ENCODE results near the gene FOXN4. TPM values are rescaled to one million over a fixed set of nuclear protein-coding genes. Genes with fewer than 3 reads are reported as not detected.

Gene FOXN4
- total and polyA plus RNA-seq, 12 donors, result 0.22 to 0.24 TPM; not detected in 10

DNA sequence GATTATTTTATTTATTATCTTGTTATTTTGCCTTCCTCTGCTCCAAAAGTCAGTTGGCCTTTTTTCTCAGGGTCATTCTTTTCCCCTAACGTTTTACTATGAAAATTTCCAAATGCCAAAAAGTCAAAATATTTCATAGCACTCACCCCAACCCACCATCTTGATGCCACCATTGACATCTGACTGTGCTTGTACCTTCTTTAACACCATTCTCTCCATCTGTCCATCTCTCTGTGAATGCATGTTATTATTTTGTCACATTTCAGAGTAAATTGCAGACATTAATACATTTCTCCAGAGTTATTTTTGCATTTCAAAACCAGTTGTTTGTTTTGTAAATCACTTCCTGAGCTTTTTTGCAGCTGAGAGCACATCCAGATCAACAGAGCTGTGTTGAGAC lies 38.6 kb downstream of the FOXN4 start:
- no peak overlapping the region for H3K4me3 ChIP-seq
- H3K4me1 ChIP-seq (replicated peaks in 1 of 2), result no peaks in the 10 kb centered on the region
- H3K27me3 ChIP-seq, result no peaks in the 10 kb centered on the region
- H3K36me3 ChIP-seq (replicated peaks in 1 of 2), result peaks cover 0 to 19% of the 10 kb centered on the region in 2 donors
- intact Hi-C loops (cut with DNase I), result no loop called here
- H3K27ac ChIP-seq, result no peak overlapping the region
- DNase-seq, result no peak
- 0 to 10% (median 0%) methylated on average over 1 of the region's 1 CpG for WGBS, 4 donors
- TF ChIP-seq POLR2A (IDR thresholded peaks at IDR 0.05), result no peak
- TF ChIP-seq, protein P1, sequence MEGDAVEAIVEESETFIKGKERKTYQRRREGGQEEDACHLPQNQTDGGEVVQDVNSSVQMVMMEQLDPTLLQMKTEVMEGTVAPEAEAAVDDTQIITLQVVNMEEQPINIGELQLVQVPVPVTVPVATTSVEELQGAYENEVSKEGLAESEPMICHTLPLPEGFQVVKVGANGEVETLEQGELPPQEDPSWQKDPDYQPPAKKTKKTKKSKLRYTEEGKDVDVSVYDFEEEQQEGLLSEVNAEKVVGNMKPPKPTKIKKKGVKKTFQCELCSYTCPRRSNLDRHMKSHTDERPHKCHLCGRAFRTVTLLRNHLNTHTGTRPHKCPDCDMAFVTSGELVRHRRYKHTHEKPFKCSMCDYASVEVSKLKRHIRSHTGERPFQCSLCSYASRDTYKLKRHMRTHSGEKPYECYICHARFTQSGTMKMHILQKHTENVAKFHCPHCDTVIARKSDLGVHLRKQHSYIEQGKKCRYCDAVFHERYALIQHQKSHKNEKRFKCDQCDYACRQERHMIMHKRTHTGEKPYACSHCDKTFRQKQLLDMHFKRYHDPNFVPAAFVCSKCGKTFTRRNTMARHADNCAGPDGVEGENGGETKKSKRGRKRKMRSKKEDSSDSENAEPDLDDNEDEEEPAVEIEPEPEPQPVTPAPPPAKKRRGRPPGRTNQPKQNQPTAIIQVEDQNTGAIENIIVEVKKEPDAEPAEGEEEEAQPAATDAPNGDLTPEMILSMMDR (IDR thresholded peaks at IDR 0.05), result no peak
- no peaks in the 10 kb centered on the region for H3K9me3 ChIP-seq (replicated peaks in 1 of 3)

DNA sequence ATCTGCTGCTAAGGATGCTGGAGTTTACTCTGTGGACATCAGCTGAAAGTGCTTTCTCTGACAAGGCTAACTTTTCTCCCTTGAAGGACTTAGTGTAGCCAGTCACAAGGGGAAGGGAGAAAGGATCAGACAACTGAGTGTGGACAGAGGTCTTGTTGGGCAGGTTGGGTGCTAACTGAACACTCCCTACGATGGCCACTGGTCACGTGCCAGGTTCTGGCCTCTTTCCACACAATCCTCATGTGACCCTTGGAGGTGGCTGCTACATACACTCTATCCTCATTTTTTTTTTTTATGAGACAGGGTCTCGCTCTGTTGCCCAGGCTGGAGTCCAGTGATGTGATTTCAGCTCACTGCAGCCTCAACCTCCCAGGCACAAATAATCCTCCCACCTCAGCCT lies 39.7 kb downstream of the FOXN4 start:
- Histone ChIP-seq H3K9me3 (replicated peaks in 1 of 3) (no peaks in the 10 kb centered on the region), H3K27me3 (no peaks in the 10 kb centered on the region), H3K4me1 (replicated peaks in 1 of 2) (no peaks in the 10 kb centered on the region), H3K4me3 (no peak overlapping the region), H3K36me3 (replicated peaks in 1 of 2) (peaks cover 0 to 30% of the 10 kb centered on the region in 2 donors), H3K27ac (no peak overlapping the region)
- 53 to 84% (median 62%) methylated on average over 3 of the region's 3 CpGs for WGBS, 4 donors
- intact Hi-C loops (cut with DNase I), result loop anchor here in 1 of 2 donors (5.0 kb wide), 1 partner anchor 113 kb away; no protein-coding TSS in a partner anchor
- peak in 1 of 7 donors; percentile 33 for DNase-seq
- TF ChIP-seq, protein P1 (IDR thresholded peaks at IDR 0.05), result no peak
- no peak for TF ChIP-seq POLR2A (IDR thresholded peaks at IDR 0.05)

DNA sequence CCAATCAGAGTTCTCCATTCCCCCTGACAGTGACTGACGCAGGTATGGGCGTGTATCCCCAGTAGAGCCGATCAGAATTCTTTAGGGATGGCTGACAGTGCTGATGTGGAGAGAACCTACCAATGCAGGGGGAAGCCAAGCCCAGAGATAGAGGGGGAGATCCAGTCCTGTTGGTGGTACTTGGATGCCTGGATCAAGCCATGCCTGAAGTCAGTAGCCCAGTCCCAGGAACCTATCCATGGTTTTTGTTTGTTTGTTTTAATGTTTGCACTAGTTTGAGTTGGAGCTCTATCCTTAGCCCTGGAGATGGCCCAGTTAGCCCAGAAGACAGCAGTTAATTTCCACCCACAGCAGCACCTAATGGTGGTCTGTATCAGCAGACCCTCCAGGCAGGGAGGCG lies 40.2 kb downstream of the FOXN4 start:
- no peak for DNase-seq
- no peaks in the 10 kb centered on the region for H3K4me1 ChIP-seq (replicated peaks in 1 of 2)
- no peak overlapping the region for H3K27ac ChIP-seq
- WGBS, 4 donors, result 83 to 91% (median 90%) methylated on average over 4 of the region's 4 CpGs
- TF ChIP-seq, protein P1 (IDR thresholded peaks at IDR 0.05), result no peak
- no peak for TF ChIP-seq POLR2A (IDR thresholded peaks at IDR 0.05)
- H3K9me3 ChIP-seq (replicated peaks in 1 of 3), result no peaks in the 10 kb centered on the region
- no peaks in the 10 kb centered on the region for H3K27me3 ChIP-seq
- H3K4me3 ChIP-seq, result no peak overlapping the region
- H3K36me3 ChIP-seq (replicated peaks in 1 of 2), result peaks cover 0 to 32% of the 10 kb centered on the region in 2 donors
- intact Hi-C loops (cut with DNase I), result loop anchor here in 1 of 2 donors (5.0 kb wide), 1 partner anchor 113 kb away; no protein-coding TSS in a partner anchor

DNA sequence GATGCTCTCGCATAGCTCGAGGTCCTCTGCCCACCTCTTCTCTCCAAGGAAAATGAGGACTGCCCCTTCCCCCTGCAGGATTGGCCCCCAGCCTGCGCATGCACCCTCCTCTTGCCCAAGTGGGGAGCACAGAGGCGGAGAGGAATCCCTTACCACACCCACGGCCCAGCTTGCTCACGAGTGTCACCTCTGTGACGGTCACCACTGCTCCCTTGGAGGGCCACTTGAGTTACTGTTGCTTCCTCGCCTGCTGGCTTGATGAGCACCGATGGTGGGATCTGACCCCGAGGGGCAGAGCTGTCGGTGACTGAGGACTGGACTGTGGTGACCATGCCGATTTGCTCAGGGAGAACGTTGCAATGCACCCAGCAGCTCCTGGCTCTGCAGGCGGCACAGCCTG lies 41.7 kb downstream of the FOXN4 start:
- Histone ChIP-seq H3K4me3 (no peak overlapping the region), H3K9me3 (replicated peaks in 1 of 3) (no peaks in the 10 kb centered on the region), H3K27me3 (no peaks in the 10 kb centered on the region), H3K4me1 (replicated peaks in 1 of 2) (no peaks in the 10 kb centered on the region), H3K27ac (no peak overlapping the region), H3K36me3 (replicated peaks in 1 of 2) (peaks cover 0 to 37% of the 10 kb centered on the region in 2 donors)
- intact Hi-C loops (cut with DNase I), result loop anchor here in 1 of 2 donors (5.0 kb wide), 1 partner anchor 115 kb away; no protein-coding TSS in a partner anchor
- DNase-seq, result no peak
- no peak for TF ChIP-seq POLR2A (IDR thresholded peaks at IDR 0.05)
- TF ChIP-seq, protein P1 (IDR thresholded peaks at IDR 0.05), result no peak
- WGBS, 4 donors, result 87 to 92% (median 90%) methylated on average over 5 to 14 of the region's 14 CpGs
